ENCODE data around the gene ADARB1. TPM values are rescaled to one million over a fixed set of nuclear protein-coding genes. Genes with fewer than 3 reads are reported as not detected.

The ADARB1 gene
- total and polyA plus RNA-seq, 2 of the 4 experiments (the other 2 are of a cell fraction), result 39.8 to 47.3 TPM

- no peak overlapping the region for H3K4me3 ChIP-seq (ENCODE audit: insufficient read depth, low read depth, low read length)
- no peaks in the 10 kb centered on the region for H3K9me3 ChIP-seq (ENCODE audit: control insufficient read depth, insufficient read depth, low read length)
- no peak overlapping the region for H3K9ac ChIP-seq (ENCODE audit: low read depth, low read length)
- H3K14ac ChIP-seq (replicated peaks; ENCODE audit: low read depth, low read length), result no peak overlapping the region
- H3K27me3 ChIP-seq (ENCODE audit: control insufficient read depth, insufficient read depth, low read length), result no peaks in the 10 kb centered on the region
- no peak overlapping the region for H3K4me2 ChIP-seq (ENCODE audit: low read depth, low read length)
- no peak overlapping the region for H2BK120ac ChIP-seq (ENCODE audit: low read depth, low read length)
- no peak overlapping the region for H2AFZ ChIP-seq (replicated peaks; ENCODE audit: low read length, poor library complexity)
- no TSS peak for BruUV-seq (replicated peaks)
- H2BK5ac ChIP-seq (ENCODE audit: low read depth, low read length, poor library complexity, severe bottlenecking), result no peak overlapping the region
- H3K18ac ChIP-seq (ENCODE audit: low read depth, low read length), result no peak overlapping the region
- H3K27ac ChIP-seq (ENCODE audit: insufficient read depth, low read length), result no peak overlapping the region
- no peak overlapping the region for H4K91ac ChIP-seq (ENCODE audit: insufficient read depth, low read depth, low read length)
- H3K9me1 ChIP-seq (ENCODE audit: insufficient read depth, low read length), result peaks cover 30% of the 10 kb centered on the region
- in situ Hi-C loops (cut with MboI; ENCODE audit: low sequenced_read_pairs), result no loop called here
- H4K8ac ChIP-seq (ENCODE audit: low read depth in 2 of 2, low read length in 2 of 2), result no peak overlapping the region
- no peak overlapping the region for H2AK5ac ChIP-seq (ENCODE audit: low read depth, low read length)
- no peak for TF ChIP-seq RAD21 (IDR thresholded peaks at IDR 0.05; ENCODE audit: low read length)
- dilution Hi-C loops (cut with HindIII; ENCODE audit: low sequenced_read_pairs, unreplicated experiment), result no loop called here
- no peak overlapping the region for H2BK15ac ChIP-seq (ENCODE audit: low read depth, low read length)
- intact Hi-C loops (cut with micrococcal nuclease), result no loop called here
- H4K5ac ChIP-seq (ENCODE audit: low read depth, low read length), result no peak overlapping the region
- H3K4me1 ChIP-seq (ENCODE audit: control insufficient read depth, insufficient read depth, low read length), result peaks cover 23% of the 10 kb centered on the region
- peaks cover 54% of the 10 kb centered on the region for H3K36me3 ChIP-seq (ENCODE audit: control insufficient read depth, insufficient read depth, low read length)
- H4K20me1 ChIP-seq (ENCODE audit: insufficient read depth, low read length), result peaks cover 91% of the 10 kb centered on the region
- no peak overlapping the region for H3K23ac ChIP-seq (ENCODE audit: low read depth, low read length)
- H3K79me1 ChIP-seq (ENCODE audit: low read depth in 1 of 2, low read length in 2 of 2), result peaks cover 65 to 94% of the 10 kb centered on the region in 2 experiments
- ATAC-seq (ENCODE audit: low read depth), result no peak
- CTCF ChIA-PET, result no interaction called here
- no peak overlapping the region for H3K4ac ChIP-seq (ENCODE audit: low read depth, low read length)
- WGBS, 2 experiments (ENCODE audit: extremely low coverage in 2 of 2, insufficient read length in 1 of 2), result no CpG with 5 or more reads among the region's 7 CpGs
- no peak for DNase-seq
- H2BK20ac ChIP-seq (ENCODE audit: low read depth, low read length), result no peak overlapping the region
- POLR2A ChIA-PET (ENCODE audit: unreplicated experiment), result no interaction called here
- no peak overlapping the region for H3K56ac ChIP-seq (ENCODE audit: extremely low read depth, insufficient read depth, low read length)
- no peak overlapping the region for H2AK9ac ChIP-seq (replicated peaks; ENCODE audit: low read depth, low read length, poor library complexity)
These were observed 85.8 kb downstream of the ADARB1 start for GRCh38 chr21:45160198-45160597.

Measured in IMR-90 (cell line).